GM12878 (cell line): Measurements from ENCODE around the gene CDH8.

Experiments used
- CREB1 ChIP-seq: IDR thresholded peaks from 2 replicates; pipeline ENCODE4 v1.6.1; 2012; ENCODE audit warnings: low read depth, mild to moderate bottlenecking, inconsistent platforms
- JUND ChIP-seq: IDR thresholded peaks from 2 replicates; pipeline ENCODE4 v1.6.1; 2012; ENCODE audit warnings: low read depth, mild to moderate bottlenecking, low read length, improper control_type of control experiment, moderate library complexity
- MEF2A ChIP-seq: IDR thresholded peaks from 2 replicates; pipeline ENCODE4 v1.6.1; 2011; ENCODE audit warnings: low read depth, mild to moderate bottlenecking, low read length, moderate library complexity; ENCODE audit not compliant: insufficient read depth
- MXI1 ChIP-seq: fragments of 150-350 bp; IDR thresholded peaks from 2 replicates; pipeline ENCODE4 v1.6.1; 2011; ENCODE audit warnings: low read depth, mild to moderate bottlenecking, inconsistent platforms, low read length, improper control_type of control experiment
- NFYB ChIP-seq: IDR thresholded peaks from 2 replicates; pipeline ENCODE4 v1.6.1; 2011; ENCODE audit warnings: low read depth, mild to moderate bottlenecking, low read length, improper control_type of control experiment, moderate library complexity; ENCODE audit not compliant: insufficient read depth
- NKRF ChIP-seq: fragments of 450-650 bp; conservative IDR thresholded peaks from 2 replicates; pipeline ENCODE4 v1.6.1; 2017; ENCODE audit warnings: mild to moderate bottlenecking, moderate library complexity
- PAX8 ChIP-seq: fragments of 450-650 bp; IDR thresholded peaks from 2 replicates; pipeline ENCODE4 v1.6.1; 2017; ENCODE audit warnings: mild to moderate bottlenecking, moderate library complexity
- POLR2A ChIP-seq: IDR thresholded peaks from 2 replicates; pipeline ENCODE4 v1.6.1; 2011; ENCODE audit warnings: low read depth, mild to moderate bottlenecking, low read length
- POLR2AphosphoS5 ChIP-seq: IDR thresholded peaks from 2 replicates; pipeline ENCODE4 v1.6.1; 2011; ENCODE audit warnings: mild to moderate bottlenecking, low read length, inconsistent platforms
- REST ChIP-seq: IDR thresholded peaks from 2 replicates; pipeline ENCODE4 v1.6.1; 2012; ENCODE audit warnings: mild to moderate bottlenecking, low read depth, low read length
- ZBTB40 ChIP-seq: fragments of 450-650 bp; IDR thresholded peaks from 2 replicates; pipeline ENCODE4 v1.6.1; 2016; ENCODE audit warnings: mild to moderate bottlenecking, moderate library complexity, borderline replicate concordance

- TF ChIP-seq CREB1, result no peak
- TF ChIP-seq PAX8, result no peak
- no peak for TF ChIP-seq NKRF
- no peak for TF ChIP-seq NFYB
- TF ChIP-seq POLR2AphosphoS5, result no peak
- TF ChIP-seq POLR2A, result no peak
- no peak for TF ChIP-seq JUND
- no peak for TF ChIP-seq MEF2A
- no peak for TF ChIP-seq ZBTB40
- TF ChIP-seq REST, result no peak
- no peak for TF ChIP-seq MXI1
Measured at GRCh38 chr16:61879306-61879705, 156.9 kb downstream of the CDH8 start.
